Stomach smooth muscle (tissue), 2 donors: ENCODE results near the gene SMIM26.

Source experiments
- H3K27ac ChIP-seq: one replicate; pipeline ENCODE4 v1.7.0; 2013; ENCODE audit warnings: mild to moderate bottlenecking, low read length, inconsistent platforms
- H3K27me3 ChIP-seq, 2 donors: one replicate each; pipeline ENCODE4 v1.7.0; 2013; ENCODE audit warnings: low read length in 2 of 2; ENCODE audit not compliant: insufficient read depth in 2 of 2, control insufficient read depth in 1 of 2
- H3K36me3 ChIP-seq, 2 donors: one replicate each; pipeline ENCODE4 v1.7.0; 2013; ENCODE audit warnings: low read length in 2 of 2; ENCODE audit not compliant: control insufficient read depth in 2 of 2, insufficient read depth in 2 of 2
- H3K4me1 ChIP-seq: one replicate; pipeline ENCODE4 v1.7.0; 2013; ENCODE audit warnings: low read length; ENCODE audit not compliant: control insufficient read depth, insufficient read depth
- H3K4me3 ChIP-seq, 2 donors: one replicate each; pipeline ENCODE4 v1.7.0; 2013; ENCODE audit warnings: low read length in 2 of 2
- H3K9ac ChIP-seq, 2 donors: one replicate each; pipeline ENCODE4 v1.7.0; 2013; ENCODE audit warnings: low read length in 2 of 2, mild to moderate bottlenecking in 1 of 2
- H3K9me3 ChIP-seq, 2 donors: one replicate each; pipeline ENCODE4 v1.7.0; 2013; ENCODE audit warnings: low read length in 2 of 2; ENCODE audit not compliant: control insufficient read depth in 2 of 2
- donor health status: healthy.
- donor health status: Pancreatic carcinoma.

Gene SMIM26

GRCh38 chr20:18533978-18534644, 33.1 kb upstream of the SMIM26 start:
- H3K9me3 ChIP-seq: no peaks in the 10 kb centered on the region
- no peak overlapping the region for H3K4me3 ChIP-seq
- no peak overlapping the region for H3K27ac ChIP-seq
- H3K9ac ChIP-seq: no peak overlapping the region
- no peaks in the 10 kb centered on the region for H3K4me1 ChIP-seq
- peaks cover 40 to 43% of the 10 kb centered on the region in 2 donors for H3K36me3 ChIP-seq
- H3K27me3 ChIP-seq: no peaks in the 10 kb centered on the region

DNA sequence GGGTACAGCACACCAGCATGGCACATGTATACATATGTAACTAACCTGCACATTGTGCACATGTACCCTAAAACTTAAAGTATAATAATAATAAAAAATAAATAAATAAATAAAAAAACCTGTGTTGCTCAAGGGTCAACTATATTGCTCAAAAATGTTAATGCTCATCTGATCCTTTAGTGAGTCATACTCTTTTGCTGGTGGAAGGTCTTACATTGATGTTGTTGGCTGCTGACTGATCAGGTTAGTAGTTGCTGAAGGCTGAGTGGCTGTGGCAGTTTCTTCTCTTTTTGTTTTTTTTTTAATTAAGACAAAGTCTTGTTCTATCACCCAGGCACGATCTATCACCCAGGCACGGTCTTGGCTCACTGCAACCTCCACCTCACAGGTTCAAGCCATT, 29.6 kb upstream of the SMIM26 start:
- H3K27ac ChIP-seq: no peak overlapping the region
- peaks cover 24 to 29% of the 10 kb centered on the region in 2 donors for H3K36me3 ChIP-seq
- no peaks in the 10 kb centered on the region for H3K27me3 ChIP-seq
- H3K4me3 ChIP-seq: no peak overlapping the region
- H3K9me3 ChIP-seq: no peaks in the 10 kb centered on the region
- H3K4me1 ChIP-seq: no peaks in the 10 kb centered on the region
- no peak overlapping the region for H3K9ac ChIP-seq

DNA sequence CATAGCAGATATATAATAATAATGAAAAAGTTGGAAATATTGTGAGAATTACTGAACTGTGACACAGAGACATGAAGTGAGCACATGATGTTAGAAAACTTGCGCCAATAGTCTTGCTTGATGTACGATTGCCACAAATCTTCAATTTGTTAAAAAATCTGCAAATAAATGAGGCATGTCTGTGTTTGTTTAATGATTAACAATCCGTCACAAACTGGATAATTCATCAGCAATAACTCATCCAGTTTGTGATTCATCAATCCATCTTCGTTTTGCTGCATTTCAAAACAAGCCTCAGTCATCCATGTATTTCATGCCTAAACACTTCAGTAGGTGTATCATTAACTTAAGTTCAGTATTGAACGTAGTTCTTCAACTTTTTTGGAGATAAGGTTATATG, 25.5 kb upstream of the SMIM26 start:
- H3K9ac ChIP-seq: no peak overlapping the region
- H3K4me3 ChIP-seq: no peak overlapping the region
- no peaks in the 10 kb centered on the region for H3K27me3 ChIP-seq
- H3K4me1 ChIP-seq: no peaks in the 10 kb centered on the region
- no peak overlapping the region for H3K27ac ChIP-seq
- H3K9me3 ChIP-seq: no peaks in the 10 kb centered on the region
- H3K36me3 ChIP-seq: peaks cover 27 to 29% of the 10 kb centered on the region in 2 donors

DNA sequence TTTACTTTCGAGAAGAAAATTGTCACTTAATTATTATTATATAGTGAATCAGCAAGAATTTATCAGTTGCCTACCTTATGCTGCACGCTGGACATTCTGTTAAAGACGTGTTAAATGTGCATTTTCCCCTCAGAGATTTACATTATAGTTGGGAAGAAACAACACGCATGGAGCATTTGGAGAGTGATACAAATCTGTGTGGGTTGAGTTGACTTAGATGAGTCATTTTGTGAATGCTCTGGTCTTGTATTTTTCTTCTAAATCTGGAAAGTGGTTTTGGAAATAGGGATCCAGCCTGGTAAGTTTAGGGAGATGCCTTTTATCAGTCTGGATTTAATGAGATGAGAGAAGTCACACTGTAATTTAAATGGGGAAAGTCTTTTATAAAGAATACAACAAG, 24.0 kb upstream of the SMIM26 start:
- Histone ChIP-seq H3K36me3 (peaks cover 30 to 33% of the 10 kb centered on the region in 2 donors), H3K9me3 (no peaks in the 10 kb centered on the region), H3K9ac (no peak overlapping the region), H3K27ac (no peak overlapping the region), H3K27me3 (no peaks in the 10 kb centered on the region), H3K4me1 (no peaks in the 10 kb centered on the region), H3K4me3 (no peak overlapping the region)

- H3K9ac ChIP-seq: no peak overlapping the region
Observed at GRCh38 chr20:18543932-18544331, 23.3 kb upstream of the SMIM26 start.

DNA sequence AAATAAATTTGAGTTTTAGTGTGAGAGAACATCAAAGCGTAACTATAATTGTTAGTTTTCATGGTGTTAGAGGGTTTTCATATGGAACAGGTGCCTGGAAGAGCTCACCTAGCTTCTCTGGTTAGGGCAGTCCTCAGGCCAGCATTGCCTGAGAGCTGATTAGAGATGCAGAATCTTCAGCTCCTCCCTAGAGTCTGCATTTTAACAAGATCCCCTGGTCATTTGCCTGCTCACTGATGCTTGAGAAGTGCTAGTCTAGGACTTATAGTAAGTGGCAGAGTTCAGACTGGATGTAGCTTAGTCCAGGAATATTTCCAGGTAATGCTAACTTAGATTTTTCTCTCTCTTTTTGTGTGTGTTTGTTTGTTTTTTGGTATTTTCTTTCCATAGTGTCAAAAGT, 21.7 kb upstream of the SMIM26 start:
- H3K36me3 ChIP-seq: peaks cover 31 to 32% of the 10 kb centered on the region in 2 donors
- H3K4me1 ChIP-seq: no peaks in the 10 kb centered on the region
- no peak overlapping the region for H3K27ac ChIP-seq

More at GRCh38 chr20:18543932-18544331, 23.3 kb upstream of the SMIM26 start:
- Histone ChIP-seq H3K9me3 (no peaks in the 10 kb centered on the region), H3K27me3 (no peaks in the 10 kb centered on the region), H3K27ac (no peak overlapping the region), H3K4me3 (no peak overlapping the region), H3K4me1 (no peaks in the 10 kb centered on the region), H3K36me3 (peaks cover 32 to 36% of the 10 kb centered on the region in 2 donors)

GRCh38 chr20:18548465-18548864, 18.8 kb upstream of the SMIM26 start:
- Histone ChIP-seq H3K27me3 (no peaks in the 10 kb centered on the region), H3K9me3 (no peaks in the 10 kb centered on the region), H3K4me1 (no peaks in the 10 kb centered on the region), H3K9ac (no peak overlapping the region), H3K4me3 (no peak overlapping the region), H3K36me3 (peaks cover 30 to 31% of the 10 kb centered on the region in 2 donors), H3K27ac (no peak overlapping the region)

More for the DNA sequence above, 21.7 kb upstream of the SMIM26 start:
- Histone ChIP-seq H3K9ac (no peak overlapping the region), H3K27me3 (no peaks in the 10 kb centered on the region), H3K4me3 (no peak overlapping the region), H3K9me3 (no peaks in the 10 kb centered on the region)

DNA sequence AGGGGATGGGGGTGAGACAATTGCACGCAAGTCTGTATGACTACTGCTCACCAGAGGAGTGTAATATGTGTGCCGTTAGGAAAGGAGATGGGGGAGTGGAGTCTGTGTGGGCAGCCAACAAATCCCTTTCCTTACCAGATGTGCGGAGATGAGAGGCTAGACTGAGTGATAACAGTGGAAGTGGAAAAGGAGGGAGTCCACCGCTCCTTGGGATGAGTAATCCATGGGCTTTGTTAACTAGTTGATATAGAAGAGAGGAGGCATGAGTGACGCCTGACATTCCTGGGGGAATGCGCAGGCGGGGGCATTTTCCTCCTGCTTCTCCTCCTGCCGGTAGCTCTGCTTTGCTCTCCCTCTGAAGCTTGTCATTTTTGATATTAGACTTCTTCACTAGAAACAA, 13.5 kb upstream of the SMIM26 start:
- no peak overlapping the region for H3K4me3 ChIP-seq
- no peaks in the 10 kb centered on the region for H3K27me3 ChIP-seq
- no peak overlapping the region for H3K27ac ChIP-seq
- H3K9ac ChIP-seq: no peak overlapping the region
- H3K36me3 ChIP-seq: peaks cover 26 to 27% of the 10 kb centered on the region in 2 donors
- H3K9me3 ChIP-seq: no peaks in the 10 kb centered on the region
- no peaks in the 10 kb centered on the region for H3K4me1 ChIP-seq

- H3K9ac ChIP-seq: peak overlapping the region; percentile 99
- H3K4me3 ChIP-seq: peak overlapping the region; percentile 77 to 90
- peaks cover 5% of the 10 kb centered on the region for H3K4me1 ChIP-seq
- peak overlapping the region; percentile 90 for H3K27ac ChIP-seq
- no peaks in the 10 kb centered on the region for H3K9me3 ChIP-seq
- peaks cover 8 to 14% of the 10 kb centered on the region in 2 donors for H3K36me3 ChIP-seq
- no peaks in the 10 kb centered on the region for H3K27me3 ChIP-seq
Observed at GRCh38 chr20:18567739-18568091, 483 bp downstream of the SMIM26 start.

- peak overlapping the region; percentile 11 for H3K27ac ChIP-seq
- peaks cover 8 to 14% of the 10 kb centered on the region in 2 donors for H3K36me3 ChIP-seq
- no peak overlapping the region for H3K9ac ChIP-seq
Observed at GRCh38 chr20:18571009-18571408, 3.8 kb downstream of the SMIM26 start.

DNA sequence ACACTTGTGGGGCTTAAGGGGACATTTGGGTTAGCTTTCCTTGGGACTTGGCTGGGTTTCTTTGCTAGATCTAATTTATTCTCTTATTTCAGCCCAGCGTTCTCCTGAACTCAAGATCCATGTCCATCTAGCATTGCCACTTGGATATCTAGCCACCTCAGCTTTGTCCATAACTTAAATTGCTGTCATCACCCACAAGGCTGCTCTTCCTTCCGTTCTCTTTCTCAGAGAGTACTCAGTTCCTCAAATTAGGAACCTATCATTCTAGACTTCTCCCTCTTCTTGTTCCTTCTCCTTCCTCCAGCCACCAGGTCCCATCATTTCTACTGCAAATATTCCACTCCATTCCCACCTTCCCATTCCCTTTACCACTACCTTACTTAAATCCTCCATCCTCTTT, 4.3 kb downstream of the SMIM26 start:
- no peaks in the 10 kb centered on the region for H3K27me3 ChIP-seq
- peaks cover 8 to 14% of the 10 kb centered on the region in 2 donors for H3K36me3 ChIP-seq
- H3K4me1 ChIP-seq: peaks cover 4% of the 10 kb centered on the region
- no peak overlapping the region for H3K4me3 ChIP-seq
- H3K9ac ChIP-seq: no peak overlapping the region
- H3K27ac ChIP-seq: no peak overlapping the region
- H3K9me3 ChIP-seq: no peaks in the 10 kb centered on the region

More at GRCh38 chr20:18571009-18571408, 3.8 kb downstream of the SMIM26 start:
- Histone ChIP-seq H3K9me3 (no peaks in the 10 kb centered on the region), H3K27me3 (no peaks in the 10 kb centered on the region), H3K4me3 (no peak overlapping the region), H3K4me1 (peaks cover 5% of the 10 kb centered on the region)
